BLaER1 treated with 17β-estradiol and CSF1 and Interleukin-3, amounts not matched to agents 10 nM and 100 nM (cell line): Measurements from ENCODE around the gene MYLK.

Experiments
- H3K27ac ChIP-seq, 11 experiments: shearing (Covaris generic); formaldehyde crosslinking; 2 replicates each; pipeline ENCODE4 v1.8.1; 2022
- H3K27me3 ChIP-seq, 11 experiments: shearing (Covaris generic); formaldehyde crosslinking; 2 replicates each; pipeline ENCODE4 v1.8.1; 2022
- H3K36me3 ChIP-seq, 11 experiments: shearing (Covaris generic); formaldehyde crosslinking; 2 replicates each; pipeline ENCODE4 v1.8.1; 2022
- H3K4me1 ChIP-seq, 10 experiments: shearing (Covaris generic); formaldehyde crosslinking; 2 replicates each; pipeline ENCODE4 v1.8.1; 2022
- H3K4me2 ChIP-seq, 11 experiments: shearing (Covaris generic); formaldehyde crosslinking; 2 replicates each; pipeline ENCODE4 v1.8.1; 2022
- H3K4me3 ChIP-seq, 10 experiments: shearing (Covaris generic); formaldehyde crosslinking; 2 replicates each; pipeline ENCODE4 v1.8.1; 2022
- H3K9ac ChIP-seq, 11 experiments: shearing (Covaris generic); formaldehyde crosslinking; 2 replicates each; pipeline ENCODE4 v1.8.1; 2022
- H3K9me3 ChIP-seq, 11 experiments: shearing (Covaris generic); formaldehyde crosslinking; replicated peaks in 1 of 11; 2 replicates each; pipeline ENCODE4 v1.8.1; 2022
- H4K20me1 ChIP-seq, 11 experiments: shearing (Covaris generic); formaldehyde crosslinking; 2 replicates each; pipeline ENCODE4 v1.8.1; 2022
- Cebpa-rat ChIP-seq, 11 experiments: shearing (Covaris generic); IDR thresholded peaks; 2 replicates each; pipeline ENCODE4 v1.8.1; 2022

Gene MYLK

DNA sequence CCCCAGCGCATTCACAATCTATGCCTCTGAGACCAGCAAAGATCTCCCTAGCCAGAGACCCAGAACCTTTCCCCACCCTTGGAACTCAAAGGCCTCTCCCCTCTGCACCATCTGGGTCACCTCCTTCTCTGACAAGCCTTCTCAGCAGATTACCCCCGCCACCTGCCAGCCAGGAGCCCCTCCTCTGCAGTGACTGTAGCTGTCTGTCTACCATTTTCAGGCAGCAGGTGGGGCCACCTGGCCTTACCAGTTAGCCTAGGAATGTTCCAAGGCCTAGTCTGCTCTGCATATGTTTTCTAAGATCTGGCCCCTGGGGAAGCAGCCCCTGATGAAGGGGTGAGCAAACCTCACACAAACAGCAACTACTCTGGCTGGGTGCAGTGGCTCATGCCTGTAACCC, 2.4 kb downstream of the MYLK start:
- H3K4me2 ChIP-seq, result peak overlapping the region in 8 of 11 experiments; percentile 87 to 99 (median 96); a peak in 16 of 22 replicates
- peak overlapping the region in 3 of 11 experiments; percentile 2 to 82 (median 56); a peak in 5 of 22 replicates for H3K27ac ChIP-seq
- peaks cover 0 to 13% (median 0%) of the 10 kb centered on the region in 11 experiments; a peak in 6 of 22 replicates for H3K27me3 ChIP-seq
- no peak for TF ChIP-seq Cebpa-rat (IDR thresholded peaks at IDR 0.05)
- no peaks in the 10 kb centered on the region for H3K9me3 ChIP-seq
- peak overlapping the region in 2 of 11 experiments; percentile 9 to 86; a peak in 1 of 22 replicates for H3K9ac ChIP-seq
- H3K36me3 ChIP-seq, result peaks cover 0 to 25% (median 0%) of the 10 kb centered on the region in 11 experiments; a peak in 7 of 22 replicates
- H4K20me1 ChIP-seq, result peaks cover 0 to 10% (median 0%) of the 10 kb centered on the region in 11 experiments; a peak in 2 of 22 replicates
- peak overlapping the region in 2 of 10 experiments; percentile 19 to 70; a peak in 1 of 20 replicates for H3K4me3 ChIP-seq
- peaks cover 6 to 53% (median 35%) of the 10 kb centered on the region in 10 experiments; a peak in 17 of 20 replicates for H3K4me1 ChIP-seq

DNA sequence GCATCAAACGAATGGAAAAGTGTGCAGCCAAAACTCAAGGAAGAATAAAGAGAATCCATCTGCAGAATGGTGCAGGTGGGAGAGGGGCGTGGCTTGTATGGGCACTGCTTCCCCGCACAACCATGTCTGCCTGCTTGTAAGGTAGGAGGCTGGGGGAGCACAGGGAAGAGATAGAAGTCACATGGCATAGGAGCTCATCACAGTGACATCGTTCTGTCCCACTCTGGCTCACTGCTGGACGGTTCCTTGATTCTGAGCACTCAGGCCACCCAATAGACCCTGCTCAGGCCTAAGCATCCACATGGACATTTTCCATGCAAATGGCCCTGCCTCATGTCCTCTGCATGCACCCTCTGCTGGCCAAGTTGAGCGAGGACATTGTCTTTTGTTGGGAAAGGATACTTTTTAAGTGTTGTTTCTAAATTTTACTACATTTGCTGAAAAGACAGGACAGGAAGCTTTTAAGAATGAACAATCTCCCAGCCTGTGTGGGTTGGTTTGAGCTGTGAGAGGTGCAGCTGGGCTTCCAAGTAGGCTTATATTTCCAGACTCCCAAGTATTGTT, 3.1 kb downstream of the MYLK start:
- H3K9me3 ChIP-seq, result no peaks in the 10 kb centered on the region
- H4K20me1 ChIP-seq, result peaks cover 0 to 10% (median 0%) of the 10 kb centered on the region in 11 experiments; a peak in 2 of 22 replicates
- H3K27ac ChIP-seq, result peak overlapping the region in 2 of 11 experiments; percentile 56 to 82; a peak in 1 of 22 replicates
- H3K4me3 ChIP-seq, result no peak overlapping the region
- H3K9ac ChIP-seq, result peak overlapping the region in 1 of 11 experiments; percentile 9; a peak in 1 of 22 replicates
- H3K27me3 ChIP-seq, result peaks cover 0 to 13% (median 0%) of the 10 kb centered on the region in 11 experiments; a peak in 6 of 22 replicates
- H3K4me2 ChIP-seq, result peak overlapping the region in 8 of 11 experiments; percentile 87 to 99 (median 96); a peak in 14 of 22 replicates
- H3K36me3 ChIP-seq, result peaks cover 0 to 25% (median 0%) of the 10 kb centered on the region in 11 experiments; a peak in 7 of 22 replicates
- peaks cover 6 to 53% (median 35%) of the 10 kb centered on the region in 10 experiments; a peak in 17 of 20 replicates for H3K4me1 ChIP-seq
- no peak for TF ChIP-seq Cebpa-rat (IDR thresholded peaks at IDR 0.05)

DNA sequence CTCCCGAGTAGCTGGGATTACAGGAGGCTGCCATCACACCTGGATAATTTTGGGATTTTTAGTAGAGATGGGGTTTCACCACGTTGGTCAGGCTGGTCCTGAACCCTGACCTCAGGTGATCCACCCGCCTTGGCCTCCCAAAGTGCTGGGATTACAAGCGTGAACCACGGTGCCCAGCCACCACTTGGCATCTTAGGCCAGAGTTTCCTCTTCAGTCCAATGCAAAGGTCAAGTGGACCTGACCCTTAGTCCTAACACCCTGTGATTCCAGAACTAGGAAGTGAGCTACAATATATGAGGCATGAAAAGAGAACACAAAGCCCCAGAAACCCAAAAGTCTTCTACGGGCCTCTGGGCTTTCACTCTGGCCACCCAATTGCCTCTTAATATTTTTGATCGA, 5.3 kb downstream of the MYLK start:
- H3K27me3 ChIP-seq, result peaks cover 0 to 11% (median 0%) of the 10 kb centered on the region in 11 experiments; a peak in 6 of 22 replicates
- H3K4me2 ChIP-seq, result no peak overlapping the region
- H3K4me3 ChIP-seq, result no peak overlapping the region
- H3K9me3 ChIP-seq, result peaks cover 0 to 6% (median 0%) of the 10 kb centered on the region in 11 experiments; a peak in 1 of 22 replicates
- H4K20me1 ChIP-seq, result peaks cover 0 to 10% (median 0%) of the 10 kb centered on the region in 11 experiments; a peak in 2 of 22 replicates
- H3K27ac ChIP-seq, result no peak overlapping the region
- H3K4me1 ChIP-seq, result peaks cover 6 to 49% (median 34%) of the 10 kb centered on the region in 10 experiments; a peak in 17 of 20 replicates
- H3K36me3 ChIP-seq, result peaks cover 0 to 40% (median 10%) of the 10 kb centered on the region in 11 experiments; a peak in 10 of 22 replicates
- no peak overlapping the region for H3K9ac ChIP-seq
- TF ChIP-seq Cebpa-rat (IDR thresholded peaks at IDR 0.05), result no peak

DNA sequence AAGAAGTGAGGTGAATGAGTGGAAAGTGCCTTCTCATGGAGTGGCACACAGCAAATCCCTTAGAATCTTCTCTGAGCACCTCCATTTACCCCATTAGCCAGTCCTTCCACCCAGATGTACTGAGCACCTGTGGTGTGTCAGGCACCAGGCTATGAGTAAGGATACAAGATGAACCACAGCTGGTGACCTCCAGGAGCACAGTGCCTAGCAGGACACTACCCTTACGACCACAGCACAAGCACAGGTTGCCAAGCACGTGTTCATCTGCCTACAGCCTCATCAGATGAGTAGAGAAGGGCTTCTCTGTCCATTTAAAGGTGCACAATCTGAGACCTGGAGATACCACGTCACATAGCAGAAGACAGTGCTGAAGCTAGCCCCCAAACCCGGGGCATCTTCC, 6.2 kb downstream of the MYLK start:
- Histone ChIP-seq H3K27ac (no peak overlapping the region), H3K4me2 (no peak overlapping the region), H3K9me3 (peaks cover 0 to 6% (median 0%) of the 10 kb centered on the region in 11 experiments; a peak in 1 of 22 replicates), H3K9ac (no peak overlapping the region), H3K4me1 (peaks cover 0 to 41% (median 25%) of the 10 kb centered on the region in 10 experiments; a peak in 16 of 20 replicates), H4K20me1 (peaks cover 0 to 10% (median 0%) of the 10 kb centered on the region in 11 experiments; a peak in 2 of 22 replicates), H3K4me3 (no peak overlapping the region), H3K27me3 (peaks cover 0 to 3% (median 0%) of the 10 kb centered on the region in 11 experiments; a peak in 2 of 22 replicates), H3K36me3 (peaks cover 0 to 42% (median 10%) of the 10 kb centered on the region in 11 experiments; a peak in 10 of 22 replicates)
- TF ChIP-seq Cebpa-rat (IDR thresholded peaks at IDR 0.05), result no peak

DNA sequence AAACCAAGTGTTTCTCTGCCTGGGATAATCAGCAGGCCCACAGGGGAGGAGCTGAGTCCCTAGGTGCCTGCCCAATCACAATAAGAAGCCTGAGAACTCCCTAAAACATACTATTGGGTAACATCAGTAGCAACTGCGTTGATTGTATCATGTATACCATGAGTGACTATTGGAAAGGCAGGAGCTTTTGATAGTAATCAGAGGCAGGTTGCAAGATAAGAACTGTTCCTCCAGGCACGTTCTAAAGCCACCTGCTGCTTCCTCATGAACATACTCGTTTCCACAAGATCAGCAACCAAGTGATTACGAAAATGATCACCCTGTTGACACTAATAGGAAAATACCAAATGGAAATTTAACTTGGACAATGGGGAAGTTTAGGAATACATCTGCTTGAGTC, 6.7 kb downstream of the MYLK start:
- Histone ChIP-seq H3K27me3 (no peaks in the 10 kb centered on the region), H3K4me1 (peaks cover 0 to 36% (median 20%) of the 10 kb centered on the region in 10 experiments; a peak in 16 of 20 replicates), H3K4me3 (no peak overlapping the region), H4K20me1 (peaks cover 0 to 10% (median 0%) of the 10 kb centered on the region in 11 experiments; a peak in 1 of 22 replicates), H3K27ac (no peak overlapping the region), H3K9ac (no peak overlapping the region), H3K4me2 (no peak overlapping the region), H3K9me3 (peaks cover 0 to 9% (median 3%) of the 10 kb centered on the region in 11 experiments; a peak in 9 of 22 replicates), H3K36me3 (peaks cover 0 to 47% (median 10%) of the 10 kb centered on the region in 11 experiments; a peak in 12 of 22 replicates)
- TF ChIP-seq Cebpa-rat (IDR thresholded peaks at IDR 0.05), result no peak

DNA sequence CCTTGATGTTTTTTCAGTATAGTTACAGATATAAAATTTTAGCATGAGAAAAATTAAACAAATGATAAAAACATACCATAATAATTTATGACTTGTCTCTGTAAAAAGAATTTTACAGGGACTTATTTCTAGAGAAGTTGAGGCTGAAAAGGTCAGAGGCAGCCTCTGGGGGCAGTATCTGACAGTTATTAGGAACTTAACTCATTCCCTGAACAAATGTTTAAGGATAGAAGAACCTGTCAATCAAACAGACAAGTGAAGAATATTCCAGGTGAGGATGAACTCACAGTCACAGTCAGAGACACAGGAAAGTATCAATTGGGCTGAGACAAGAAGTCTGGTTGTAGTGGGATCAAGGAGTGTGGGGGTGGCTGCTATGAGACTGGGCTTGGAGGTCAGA, 7.3 kb downstream of the MYLK start:
- no peak overlapping the region for H3K9ac ChIP-seq
- no peak overlapping the region for H3K27ac ChIP-seq
- H3K36me3 ChIP-seq, result peaks cover 0 to 53% (median 12%) of the 10 kb centered on the region in 11 experiments; a peak in 13 of 22 replicates
- no peak overlapping the region for H3K4me3 ChIP-seq
- TF ChIP-seq Cebpa-rat (IDR thresholded peaks at IDR 0.05), result no peak
- H3K27me3 ChIP-seq, result no peaks in the 10 kb centered on the region
- H4K20me1 ChIP-seq, result peaks cover 0 to 10% (median 0%) of the 10 kb centered on the region in 11 experiments; a peak in 1 of 22 replicates
- peaks cover 0 to 15% (median 8%) of the 10 kb centered on the region in 11 experiments; a peak in 13 of 22 replicates for H3K9me3 ChIP-seq
- H3K4me2 ChIP-seq, result no peak overlapping the region
- H3K4me1 ChIP-seq, result peaks cover 0 to 30% (median 14%) of the 10 kb centered on the region in 10 experiments; a peak in 15 of 20 replicates

DNA sequence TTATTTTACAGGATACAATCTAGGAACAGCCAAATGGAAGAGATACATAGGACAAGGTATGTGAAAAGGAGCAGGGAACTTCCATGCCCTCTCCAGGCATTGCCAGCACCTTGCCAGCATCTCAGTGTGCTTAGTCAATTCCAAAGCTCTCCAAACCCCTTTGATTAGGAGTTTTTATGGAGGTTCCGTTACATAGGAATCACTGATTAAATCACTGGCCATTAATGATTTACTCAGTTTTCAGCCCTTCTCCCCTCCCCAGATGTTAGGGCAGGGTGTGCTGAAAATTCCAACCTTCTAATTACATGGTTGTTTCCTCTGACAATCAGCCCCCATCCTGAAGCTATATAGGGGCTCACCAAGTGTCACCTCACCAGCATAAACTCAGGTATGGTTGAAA, 11.5 kb downstream of the MYLK start:
- H3K27ac ChIP-seq, result no peak overlapping the region
- no peak overlapping the region for H3K4me2 ChIP-seq
- TF ChIP-seq Cebpa-rat (IDR thresholded peaks at IDR 0.05), result no peak
- H3K27me3 ChIP-seq, result no peaks in the 10 kb centered on the region
- no peak overlapping the region for H3K9ac ChIP-seq
- H3K36me3 ChIP-seq, result peaks cover 0 to 43% (median 12%) of the 10 kb centered on the region in 11 experiments; a peak in 13 of 22 replicates
- peaks cover 0 to 25% (median 17%) of the 10 kb centered on the region in 11 experiments; a peak in 14 of 22 replicates for H3K9me3 ChIP-seq
- no peaks in the 10 kb centered on the region; a peak in 1 of 22 replicates for H4K20me1 ChIP-seq
- H3K4me3 ChIP-seq, result no peak overlapping the region
- peaks cover 6 to 19% (median 11%) of the 10 kb centered on the region in 10 experiments; a peak in 15 of 20 replicates for H3K4me1 ChIP-seq

DNA sequence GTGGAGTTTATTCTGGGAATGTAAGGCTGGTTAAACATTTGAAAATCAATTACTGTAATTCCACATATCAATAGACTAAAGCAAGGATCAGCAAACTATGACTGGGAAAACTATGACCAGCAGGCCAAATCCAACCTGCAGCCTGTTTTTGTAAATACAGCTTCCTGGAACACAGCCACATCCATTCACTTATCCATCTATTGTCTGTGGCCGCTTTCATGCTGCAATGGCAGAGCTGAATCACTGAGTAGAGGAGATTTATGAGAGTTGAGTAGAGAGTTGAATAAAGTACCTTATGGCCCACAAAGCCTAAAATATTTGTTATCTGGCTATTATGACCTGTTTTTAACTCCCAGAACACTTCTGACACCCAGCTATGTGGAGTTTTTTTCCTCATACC, 12.2 kb downstream of the MYLK start:
- no peaks in the 10 kb centered on the region; a peak in 1 of 22 replicates for H4K20me1 ChIP-seq
- peaks cover 6 to 13% (median 11%) of the 10 kb centered on the region in 10 experiments; a peak in 15 of 20 replicates for H3K4me1 ChIP-seq
- H3K27me3 ChIP-seq, result no peaks in the 10 kb centered on the region
- peaks cover 0 to 32% (median 18%) of the 10 kb centered on the region in 11 experiments; a peak in 15 of 22 replicates for H3K9me3 ChIP-seq
- no peak overlapping the region for H3K27ac ChIP-seq
- no peak overlapping the region for H3K4me3 ChIP-seq
- H3K4me2 ChIP-seq, result no peak overlapping the region
- TF ChIP-seq Cebpa-rat (IDR thresholded peaks at IDR 0.05), result no peak
- no peak overlapping the region for H3K9ac ChIP-seq
- peaks cover 0 to 49% (median 12%) of the 10 kb centered on the region in 11 experiments; a peak in 13 of 22 replicates for H3K36me3 ChIP-seq
